Heart left ventricle (tissue), 16 donors: ENCODE results near the gene USP10. TPM values are rescaled to one million over a fixed set of nuclear protein-coding genes. Genes with fewer than 3 reads are reported as not detected.

Source experiments
- ATAC-seq, 4 donors: fragments of 200-7000 bp; cut with Tn5 transposase; one replicate each; pipeline ENCODE4 v1.9.1; 2020 to 2022; ENCODE audit warnings: moderate library complexity in 4 of 4, mild to moderate bottlenecking in 3 of 4, moderate number of reproducible peaks in 1 of 4
- DNase-seq, 5 donors: peaks; one replicate each; pipeline ENCODE4 v3.0.0-alpha.2; 2020
- H3K27ac ChIP-seq, 12 donors: fragments of 200-600 bp; sonication (generic) in 4 of 12; one replicate each; pipeline versions ENCODE4 v1.5.0 to v1.8.0; 2016 to 2022; ENCODE audit warnings: mild to moderate bottlenecking in 2 of 12
- H3K27me3 ChIP-seq, 9 donors: fragments of 200-600 bp; sonication (generic) in 2 of 9; one replicate each; pipeline versions ENCODE4 v1.5.1 to v1.8.0; 2016 to 2022; ENCODE audit warnings: mild to moderate bottlenecking in 3 of 9
- H3K36me3 ChIP-seq, 9 donors: fragments of 200-600 bp; sonication (generic) in 2 of 9; one replicate each; pipeline versions ENCODE4 v1.5.0 to v1.8.0; 2018 to 2022; ENCODE audit warnings: mild to moderate bottlenecking in 2 of 9
- H3K4me1 ChIP-seq, 12 donors: fragments of 200-600 bp; sonication (generic) in 4 of 12; one replicate each; pipeline versions ENCODE4 v1.5.0 to v1.8.0; 2016 to 2022; ENCODE audit warnings: mild to moderate bottlenecking in 3 of 12
- H3K4me3 ChIP-seq, 12 donors: fragments of 200-600 bp; sonication (generic) in 4 of 12; one replicate each; pipeline versions ENCODE4 v1.5.0 to v1.8.0; 2017 to 2022; ENCODE audit warnings: mild to moderate bottlenecking in 9 of 12, moderate library complexity in 4 of 12
- H3K9me3 ChIP-seq, 12 donors: fragments of 200-600 bp; sonication (generic) in 4 of 12; one replicate each; pipeline versions ENCODE4 v1.5.0 to v1.8.0; 2016 to 2022; ENCODE audit warnings: mild to moderate bottlenecking in 1 of 12
- POLR2A ChIP-seq, 2 donors: fragments of 450-650 bp; IDR thresholded peaks; one replicate each; pipeline ENCODE4 v1.6.1; 2017; ENCODE audit warnings: antibody characterized with exemption in 2 of 2, mild to moderate bottlenecking in 2 of 2, moderate library complexity in 2 of 2
- WGBS, 4 donors: extraction: QIAGEN DNeasy Blood & Tissue Kit in 2 of 4; methylation state at CpG; one replicate each; pipeline versions ENCODE4 v1.1.5 to v1.1.7; 2013 to 2018; 5-methylcytosine and 5-hydroxymethylcytosine counted together
- intact Hi-C, 10 donors: fragments of 100-400 bp; cut with DNase I; formaldehyde crosslinking; loops; one replicate each; pipeline versions ENCODE4 v1.11.1 to v1.14.2; 2022
- polyA plus RNA-seq, 2 donors: library from polyadenylated mRNA; stranded (reverse); fragments of 200-250 nt; gene quantifications; one replicate each; pipeline ENCODE4 v1.2.3, GENCODE V29; 2013
- total RNA-seq, 9 donors: library from RNA; depleted of rRNA in 2 of 9; stranded (reverse); fragments of >200 nt in 2 of 9; fragmentation: NEBNext Ultra II Directional in 3 of 9; extraction: Animal tissue kit (Norgen Biotek cat#: 25700) in 3 of 9; gene quantifications; one replicate each; pipeline versions ENCODE4 v1.1.0 to v1.2.4, GENCODE V29; 2016 to 2023
- TF ChIP-seq, protein P1 (sequence below), 12 donors: fragments of 200-600 bp; sonication (generic) in 4 of 12; IDR thresholded peaks; one replicate each; pipeline versions ENCODE4 v1.5.0 to v1.8.0; 2018 to 2022; ENCODE audit warnings: antibody characterized with exemption in 12 of 12, mild to moderate bottlenecking in 5 of 12
- donor health status: ischemic (EF 13 %, LVEDD 7.1; RV severe dilation, severe dysfunction).
- donor health status: healthy with polysubstance abuse.
- donor health status: DM: no; HTN: yes; CAD: no.
- donor health status: DM: no; HTN: no; CAD: no.
- donor health status: ischemic (EF 25% LVEDD 6.9; RV normal size, moderate dysfunction).
- donor health status: ischemic (EF 25% LVEDD 5.7; RV mildly dilated, moderate dysfunction).
- donor health status: healthy.
- donor health status: DM: yes; HTN: yes; CAD: no.
- donor health status: ischemic (EF 35%, LVEDD 5.7; RV mildly dilated, moderate dysfunction).
- donor health status: nonischemic (EF 11% LVEDD 7.7; RV severe dilation, severe dysfunction).
- donor health status: DM: yes; HTN: yes; CAD: no.
- donor health status: PGD.
- donor health status: ischemic (EF 29% LVEDD 5.4; RV normal size, mild dysfunction).
- donor health status: nonischemic (EF 23%, LVEDD 6.1; RV moderate dilation, normal function).

USP10 gene
- total and polyA plus RNA-seq, 11 donors = 17.8 to 73.5 (median 61.6) TPM

DNA sequence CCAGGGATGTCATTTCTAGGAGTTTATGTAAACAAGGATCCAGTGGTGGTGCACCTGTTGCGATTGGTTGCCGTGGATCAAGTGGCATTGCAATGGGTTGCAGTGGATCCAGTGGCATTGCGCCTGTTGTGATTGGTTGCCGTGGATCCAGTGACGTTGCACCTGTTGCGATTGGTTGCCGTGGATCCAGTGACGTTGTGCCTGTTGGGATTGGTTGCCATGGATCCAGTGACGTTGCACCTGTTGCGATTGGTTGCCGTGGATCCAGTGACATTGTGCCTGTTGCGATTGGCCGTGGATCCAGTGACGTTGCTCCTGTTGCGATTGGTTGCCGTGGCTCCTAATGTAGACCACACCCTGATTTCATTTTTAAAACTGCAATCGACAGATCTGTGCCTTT lies 63.8 kb downstream of the USP10 start:
- Histone ChIP-seq H3K4me3 (no peak overlapping the region), H3K4me1 (peaks cover 0 to 14% (median 5%) of the 10 kb centered on the region in 12 donors), H3K9me3 (no peaks in the 10 kb centered on the region), H3K27ac (no peak overlapping the region), H3K27me3 (no peaks in the 10 kb centered on the region), H3K36me3 (peaks cover 0 to 94% (median 86%) of the 10 kb centered on the region in 9 donors)
- no peak for DNase-seq
- TF ChIP-seq POLR2A (IDR thresholded peaks at IDR 0.05) = no peak
- TF ChIP-seq, protein P1, sequence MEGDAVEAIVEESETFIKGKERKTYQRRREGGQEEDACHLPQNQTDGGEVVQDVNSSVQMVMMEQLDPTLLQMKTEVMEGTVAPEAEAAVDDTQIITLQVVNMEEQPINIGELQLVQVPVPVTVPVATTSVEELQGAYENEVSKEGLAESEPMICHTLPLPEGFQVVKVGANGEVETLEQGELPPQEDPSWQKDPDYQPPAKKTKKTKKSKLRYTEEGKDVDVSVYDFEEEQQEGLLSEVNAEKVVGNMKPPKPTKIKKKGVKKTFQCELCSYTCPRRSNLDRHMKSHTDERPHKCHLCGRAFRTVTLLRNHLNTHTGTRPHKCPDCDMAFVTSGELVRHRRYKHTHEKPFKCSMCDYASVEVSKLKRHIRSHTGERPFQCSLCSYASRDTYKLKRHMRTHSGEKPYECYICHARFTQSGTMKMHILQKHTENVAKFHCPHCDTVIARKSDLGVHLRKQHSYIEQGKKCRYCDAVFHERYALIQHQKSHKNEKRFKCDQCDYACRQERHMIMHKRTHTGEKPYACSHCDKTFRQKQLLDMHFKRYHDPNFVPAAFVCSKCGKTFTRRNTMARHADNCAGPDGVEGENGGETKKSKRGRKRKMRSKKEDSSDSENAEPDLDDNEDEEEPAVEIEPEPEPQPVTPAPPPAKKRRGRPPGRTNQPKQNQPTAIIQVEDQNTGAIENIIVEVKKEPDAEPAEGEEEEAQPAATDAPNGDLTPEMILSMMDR (IDR thresholded peaks at IDR 0.05) = no peak
- intact Hi-C loops = no loop called here
- 92 to 97% (median 97%) methylated on average over 17 of the region's 17 CpGs for WGBS, 4 donors
- no peak for ATAC-seq

DNA sequence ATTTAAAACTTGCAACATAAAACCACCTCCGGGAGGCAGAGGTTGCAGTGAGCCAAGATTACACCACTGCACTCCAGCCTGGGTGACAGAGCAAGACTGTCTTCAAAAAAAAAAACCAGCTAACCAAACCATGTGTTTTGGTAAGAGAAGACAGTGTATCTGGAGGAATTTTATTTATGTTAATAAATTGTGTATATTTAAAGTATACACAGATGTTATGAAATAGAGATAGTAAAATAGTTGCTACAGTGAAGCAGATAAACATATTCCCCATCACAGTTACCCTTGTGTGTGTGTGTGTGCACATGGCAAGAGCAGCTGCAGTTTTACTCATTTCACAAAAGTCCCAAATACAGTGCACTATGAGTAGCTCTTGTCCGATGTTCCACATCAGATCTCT lies 65.2 kb downstream of the USP10 start:
- H3K27ac ChIP-seq = peak overlapping the region in 1 of 12 donors; percentile 13
- no peak for DNase-seq
- H3K36me3 ChIP-seq = peaks cover 0 to 96% (median 89%) of the 10 kb centered on the region in 9 donors
- H3K9me3 ChIP-seq = no peaks in the 10 kb centered on the region
- WGBS, 4 donors = 89 to 93% (median 91%) methylated on average over 2 of the region's 2 CpGs
- no peak for ATAC-seq
- peaks cover 0 to 14% (median 4%) of the 10 kb centered on the region in 12 donors for H3K4me1 ChIP-seq
- TF ChIP-seq, protein P1 (IDR thresholded peaks at IDR 0.05) = no peak
- TF ChIP-seq POLR2A (IDR thresholded peaks at IDR 0.05) = no peak
- H3K27me3 ChIP-seq = no peaks in the 10 kb centered on the region
- no peak overlapping the region for H3K4me3 ChIP-seq
- intact Hi-C loops = no loop called here

DNA sequence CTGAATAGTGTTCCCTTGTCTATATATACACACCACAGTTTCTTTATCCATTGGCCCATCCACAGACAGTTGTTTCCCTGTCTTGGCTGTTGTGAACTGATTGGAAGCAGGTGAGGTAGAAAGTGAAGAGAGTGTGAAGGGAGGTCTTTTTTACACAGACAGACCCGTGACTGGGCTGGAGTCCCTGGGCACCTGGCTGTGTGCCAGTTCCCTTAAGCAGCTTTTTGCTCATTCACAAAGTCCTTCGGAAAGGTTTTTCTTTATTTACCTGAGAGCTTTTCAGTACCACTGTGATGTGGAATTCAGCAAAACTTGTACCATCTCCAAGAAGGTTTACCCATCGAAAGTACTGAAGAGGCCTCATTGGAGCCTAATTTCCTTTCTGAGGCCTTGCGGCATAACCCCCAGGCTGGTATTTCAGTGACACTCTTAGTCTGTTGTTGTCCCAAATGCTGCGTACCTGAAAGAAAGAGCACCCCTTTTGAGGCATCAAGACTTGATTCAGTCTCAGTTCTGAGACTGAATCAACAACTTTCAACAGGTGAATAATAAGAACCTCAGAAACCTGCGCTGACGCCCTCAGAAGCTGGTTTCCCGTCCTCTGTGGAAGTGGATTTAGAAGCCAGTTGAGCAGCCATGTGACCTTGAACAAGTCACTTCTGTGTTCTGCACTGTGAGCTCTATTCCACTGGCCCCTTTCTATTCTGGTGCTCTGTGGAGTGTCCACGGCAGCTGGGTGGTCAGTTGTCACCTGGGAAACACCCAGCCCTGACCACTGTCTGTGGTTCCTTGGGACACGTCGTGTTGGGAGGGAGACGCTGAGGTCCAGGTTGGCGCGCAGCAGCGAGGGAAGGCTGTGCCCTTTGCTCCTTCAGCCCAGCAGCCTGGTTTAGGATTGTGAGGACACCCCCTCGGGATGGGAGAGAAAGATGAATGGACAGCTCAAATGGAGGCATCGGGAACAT lies 66.1 kb downstream of the USP10 start:
- Histone ChIP-seq H3K36me3 (peaks cover 0 to 94% (median 81%) of the 10 kb centered on the region in 9 donors), H3K4me3 (no peak overlapping the region), H3K27ac (peak overlapping the region in 2 of 12 donors; percentile 8 to 13), H3K9me3 (no peaks in the 10 kb centered on the region), H3K27me3 (no peaks in the 10 kb centered on the region), H3K4me1 (peaks cover 0 to 14% (median 4%) of the 10 kb centered on the region in 12 donors)
- DNase-seq = no peak
- intact Hi-C loops = no loop called here
- WGBS, 4 donors = 90 to 92% (median 91%) methylated on average over 17 of the region's 17 CpGs
- TF ChIP-seq POLR2A (IDR thresholded peaks at IDR 0.05) = no peak
- TF ChIP-seq, protein P1 (IDR thresholded peaks at IDR 0.05) = no peak
- no peak for ATAC-seq

DNA sequence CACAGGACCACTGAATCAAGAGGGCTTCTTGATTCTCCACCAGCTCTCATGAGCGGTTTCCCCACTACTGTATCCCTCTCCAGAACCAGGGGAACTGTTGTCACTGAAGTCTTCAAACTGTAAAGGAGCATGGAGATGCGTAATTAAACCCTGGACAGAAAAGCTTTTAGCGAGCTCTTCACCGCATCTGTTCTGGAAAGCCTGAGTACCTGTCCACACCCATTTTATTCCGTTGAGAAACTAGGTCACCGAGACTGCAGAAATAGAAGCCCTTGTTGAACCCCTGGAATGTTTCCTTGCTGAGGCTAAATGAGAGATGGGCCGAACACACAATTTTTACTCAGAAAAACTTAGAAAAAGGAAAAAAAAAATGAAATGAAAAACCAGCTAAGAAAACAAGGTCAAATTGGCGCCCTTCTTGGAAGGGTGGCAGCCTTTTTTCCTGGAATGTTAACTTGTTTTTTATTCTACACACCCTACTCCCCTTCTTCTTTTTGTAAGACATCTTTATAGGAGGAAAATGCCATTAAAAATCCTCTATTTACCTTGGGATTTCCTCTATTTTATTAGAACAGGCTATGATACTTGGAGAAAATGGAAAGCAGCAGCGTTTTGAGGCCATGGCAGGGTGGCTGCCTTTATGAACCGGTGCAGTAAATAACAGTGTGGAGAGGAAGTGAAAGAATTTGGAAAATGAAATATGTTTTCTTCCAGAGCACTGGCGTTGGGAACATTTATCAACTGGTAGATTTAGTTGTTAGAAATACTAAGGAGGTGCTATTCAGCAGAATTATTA lies 67.4 kb downstream of the USP10 start:
- intact Hi-C loops = no loop called here
- DNase-seq = no peak
- no peak for ATAC-seq

More for the DNA sequence above, 67.4 kb downstream of the USP10 start:
- 67 to 75% (median 71%) methylated on average over 11 of the region's 11 CpGs for WGBS, 4 donors
- TF ChIP-seq, protein P1 (IDR thresholded peaks at IDR 0.05) = no peak
- TF ChIP-seq POLR2A (IDR thresholded peaks at IDR 0.05) = no peak
- Histone ChIP-seq H3K4me3 (no peak overlapping the region), H3K27me3 (no peaks in the 10 kb centered on the region), H3K27ac (peak overlapping the region in 4 of 12 donors; percentile 2 to 68 (median 34)), H3K36me3 (peaks cover 0 to 94% (median 83%) of the 10 kb centered on the region in 9 donors), H3K9me3 (no peaks in the 10 kb centered on the region), H3K4me1 (peaks cover 0 to 14% (median 4%) of the 10 kb centered on the region in 12 donors)
